Measurements from ENCODE around the gene MID1. TPM values are rescaled to one million over a fixed set of nuclear protein-coding genes. Genes with fewer than 3 reads are reported as not detected.

The MID1 gene
- total RNA-seq, 4 donors from 2014 or later: 6.7 to 17.7 (median 10.9) TPM

DNA sequence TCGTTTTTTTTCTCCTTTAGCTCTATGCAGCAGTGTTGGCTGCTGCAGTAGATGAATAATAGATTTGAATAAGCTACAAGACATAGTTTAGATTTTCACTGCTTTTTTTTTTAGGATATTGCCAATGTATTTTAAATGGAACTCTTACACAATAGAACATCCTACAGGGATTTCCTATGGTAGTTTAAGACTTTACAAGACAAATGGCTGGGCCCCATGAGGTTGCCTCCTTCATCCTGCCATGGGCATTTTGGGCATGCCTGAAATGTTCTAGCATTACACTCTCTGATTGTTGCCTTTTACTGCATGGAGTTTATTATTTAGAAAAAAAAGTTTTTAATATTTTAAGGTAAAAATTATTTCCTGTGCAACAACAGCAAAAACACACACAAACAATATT is 74.5 kb downstream of the MID1 start:
- H3K4me1 ChIP-seq: no peaks in the 10 kb centered on the region
- H3K4me3 ChIP-seq: no peak overlapping the region
- no peaks in the 10 kb centered on the region for H3K27me3 ChIP-seq
- WGBS, 2 donors: 22 to 48% methylated on average over 1 of the region's 1 CpG
- no peaks in the 10 kb centered on the region for H3K36me3 ChIP-seq
- no peak for DNase-seq (ENCODE audit: low spot score in 2 of 2)
- no peak overlapping the region for H3K27ac ChIP-seq
- TF ChIP-seq EP300 (IDR thresholded peaks at IDR 0.05): no peak
- TF ChIP-seq, protein P1, sequence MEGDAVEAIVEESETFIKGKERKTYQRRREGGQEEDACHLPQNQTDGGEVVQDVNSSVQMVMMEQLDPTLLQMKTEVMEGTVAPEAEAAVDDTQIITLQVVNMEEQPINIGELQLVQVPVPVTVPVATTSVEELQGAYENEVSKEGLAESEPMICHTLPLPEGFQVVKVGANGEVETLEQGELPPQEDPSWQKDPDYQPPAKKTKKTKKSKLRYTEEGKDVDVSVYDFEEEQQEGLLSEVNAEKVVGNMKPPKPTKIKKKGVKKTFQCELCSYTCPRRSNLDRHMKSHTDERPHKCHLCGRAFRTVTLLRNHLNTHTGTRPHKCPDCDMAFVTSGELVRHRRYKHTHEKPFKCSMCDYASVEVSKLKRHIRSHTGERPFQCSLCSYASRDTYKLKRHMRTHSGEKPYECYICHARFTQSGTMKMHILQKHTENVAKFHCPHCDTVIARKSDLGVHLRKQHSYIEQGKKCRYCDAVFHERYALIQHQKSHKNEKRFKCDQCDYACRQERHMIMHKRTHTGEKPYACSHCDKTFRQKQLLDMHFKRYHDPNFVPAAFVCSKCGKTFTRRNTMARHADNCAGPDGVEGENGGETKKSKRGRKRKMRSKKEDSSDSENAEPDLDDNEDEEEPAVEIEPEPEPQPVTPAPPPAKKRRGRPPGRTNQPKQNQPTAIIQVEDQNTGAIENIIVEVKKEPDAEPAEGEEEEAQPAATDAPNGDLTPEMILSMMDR (IDR thresholded peaks at IDR 0.05): no peak
- no peak for TF ChIP-seq POLR2A (IDR thresholded peaks at IDR 0.05)
- H3K9me3 ChIP-seq: no peaks in the 10 kb centered on the region

DNA sequence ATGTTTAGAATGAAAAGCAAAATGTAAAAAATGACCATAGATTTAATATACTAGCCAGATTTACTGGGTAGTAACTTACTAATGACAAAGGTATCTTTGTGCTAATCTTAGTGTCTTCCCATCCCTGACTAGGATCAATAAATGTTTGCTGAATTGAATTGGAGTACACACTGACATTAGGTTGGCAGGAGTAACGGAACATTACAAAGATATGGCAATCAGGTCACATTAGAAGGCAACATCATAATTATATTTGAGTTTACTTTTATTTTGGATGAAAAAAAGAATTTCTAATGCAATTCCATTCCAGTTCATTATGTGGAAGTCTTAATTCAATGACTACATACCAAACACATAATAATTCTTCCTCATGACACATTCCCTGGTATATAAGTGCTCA is 77.8 kb downstream of the MID1 start:
- TF ChIP-seq EP300 (IDR thresholded peaks at IDR 0.05): no peak
- TF ChIP-seq, protein P1 (IDR thresholded peaks at IDR 0.05): no peak
- TF ChIP-seq POLR2A (IDR thresholded peaks at IDR 0.05): no peak
- Histone ChIP-seq H3K27ac (no peak overlapping the region), H3K9me3 (no peaks in the 10 kb centered on the region), H3K4me3 (no peak overlapping the region), H3K27me3 (no peaks in the 10 kb centered on the region), H3K36me3 (no peaks in the 10 kb centered on the region), H3K4me1 (no peaks in the 10 kb centered on the region)
- WGBS, 2 donors: 88 to 100% methylated on average over 1 of the region's 1 CpG
- no peak for DNase-seq (ENCODE audit: low spot score in 2 of 2)

DNA sequence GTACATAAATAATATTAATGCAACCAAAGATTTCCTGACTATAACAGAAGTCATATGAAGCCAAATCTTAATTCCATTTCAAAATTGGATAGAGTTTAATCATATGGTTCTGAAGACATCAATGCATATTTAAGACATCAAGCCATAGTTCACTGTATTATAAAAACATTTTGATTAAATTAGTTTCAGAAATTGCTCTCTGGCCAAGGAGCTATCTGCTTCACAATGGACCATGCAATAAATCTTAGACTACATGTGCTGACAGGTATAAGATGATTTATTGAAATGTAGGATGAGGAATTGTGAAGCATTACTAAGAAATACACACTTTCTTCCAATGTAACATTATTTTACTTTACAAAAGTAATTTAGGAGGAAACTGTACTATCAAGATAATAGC is 81.6 kb downstream of the MID1 start:
- TF ChIP-seq, protein P1 (IDR thresholded peaks at IDR 0.05): no peak
- TF ChIP-seq POLR2A (IDR thresholded peaks at IDR 0.05) (no peak), EP300 (IDR thresholded peaks at IDR 0.05) (no peak)
- DNase-seq (ENCODE audit: low spot score in 2 of 2): no peak
- no peak overlapping the region for H3K4me3 ChIP-seq
- no peaks in the 10 kb centered on the region for H3K36me3 ChIP-seq
- H3K4me1 ChIP-seq: no peaks in the 10 kb centered on the region
- H3K27me3 ChIP-seq: no peaks in the 10 kb centered on the region
- H3K27ac ChIP-seq: no peak overlapping the region
- no peaks in the 10 kb centered on the region for H3K9me3 ChIP-seq

DNA sequence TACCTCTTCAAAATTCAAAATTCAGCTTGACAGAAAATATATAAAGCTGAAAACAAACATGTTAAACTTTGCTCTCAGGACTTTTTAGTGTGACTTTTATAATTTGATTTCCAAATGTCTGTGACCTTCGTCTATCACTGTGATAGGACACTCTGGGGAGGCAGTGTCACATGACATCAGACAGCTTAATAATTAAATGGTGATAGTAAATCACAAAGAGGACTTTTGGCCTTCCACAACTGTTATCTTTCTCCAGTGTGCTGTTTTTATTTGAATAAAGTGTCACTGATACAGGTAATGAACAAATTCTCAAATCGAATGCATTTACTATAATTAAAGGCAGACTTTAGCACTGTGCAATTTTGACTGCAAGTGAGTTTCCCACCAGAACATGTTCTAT is 83.1 kb downstream of the MID1 start:
- WGBS, 2 donors: 64 to 80% methylated on average over 2 of the region's 2 CpGs
- H3K27me3 ChIP-seq: no peaks in the 10 kb centered on the region
- TF ChIP-seq EP300 (IDR thresholded peaks at IDR 0.05) (no peak), POLR2A (IDR thresholded peaks at IDR 0.05) (no peak)
- TF ChIP-seq, protein P1 (IDR thresholded peaks at IDR 0.05): no peak

DNA sequence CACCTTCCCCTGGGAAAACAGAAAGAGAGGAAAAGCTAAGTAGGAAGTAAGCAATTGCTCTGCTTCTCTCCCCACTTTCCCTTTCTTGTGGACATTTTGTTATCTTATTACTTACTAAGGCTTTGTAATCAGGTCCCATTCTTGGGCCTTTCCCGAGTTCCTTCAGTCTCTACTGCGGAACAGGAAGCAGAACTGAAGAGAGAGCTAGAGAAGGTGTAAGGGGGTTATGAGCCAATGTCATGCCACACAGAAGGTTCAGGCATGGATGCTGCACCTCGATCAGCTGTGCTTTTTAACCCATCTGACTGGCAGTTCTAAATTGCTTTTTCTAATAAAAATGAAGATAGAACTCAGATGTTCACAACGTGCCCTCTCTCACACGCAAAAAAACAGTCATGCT is 83.6 kb downstream of the MID1 start:
- WGBS, 2 donors: 58 to 78% methylated on average over 5 of the region's 5 CpGs
- H3K27me3 ChIP-seq: no peaks in the 10 kb centered on the region

More for the DNA sequence above, 83.1 kb downstream of the MID1 start:
- H3K27ac ChIP-seq: no peak overlapping the region
- no peak overlapping the region for H3K4me3 ChIP-seq
- H3K4me1 ChIP-seq: no peaks in the 10 kb centered on the region
- H3K9me3 ChIP-seq: no peaks in the 10 kb centered on the region
- no peaks in the 10 kb centered on the region for H3K36me3 ChIP-seq
- DNase-seq (ENCODE audit: low spot score in 2 of 2): no peak

More for the DNA sequence above, 83.6 kb downstream of the MID1 start:
- Histone ChIP-seq H3K9me3 (no peaks in the 10 kb centered on the region), H3K4me1 (no peaks in the 10 kb centered on the region), H3K27ac (no peak overlapping the region), H3K36me3 (no peaks in the 10 kb centered on the region), H3K4me3 (no peak overlapping the region)
- no peak for DNase-seq (ENCODE audit: low spot score in 2 of 2)
- TF ChIP-seq, protein P1 (IDR thresholded peaks at IDR 0.05): no peak
- TF ChIP-seq POLR2A (IDR thresholded peaks at IDR 0.05) (no peak), EP300 (IDR thresholded peaks at IDR 0.05) (no peak)

All from tibial nerve (tissue), 4 donors.